Ramos (cell line): ENCODE results near the gene MLF2.

Experiments used
- in situ Hi-C: fragments of 300-500 bp; cut with MboI; formaldehyde crosslinking; loops from one replicate; pipeline ENCODE4 v1.14.3; 2022; ENCODE audit warnings: low sequenced_read_pairs; ENCODE audit not compliant: unreplicated experiment

The MLF2 gene

GRCh38 chr12:6699989-6700645 lies 52.8 kb downstream of the MLF2 start:
- in situ Hi-C loops, result no loop called here

GRCh38 chr12:6699259-6699988 lies 53.5 kb downstream of the MLF2 start:
- in situ Hi-C loops, result no loop called here

GRCh38 chr12:6698352-6699046 lies 54.4 kb downstream of the MLF2 start:
- in situ Hi-C loops, result no loop called here
